ENCODE data around the gene SLC49A4. TPM values are rescaled to one million over a fixed set of nuclear protein-coding genes. Genes with fewer than 3 reads are reported as not detected.

The SLC49A4 gene
- total and polyA plus RNA-seq, 2 of the 8 experiments (the other 6 are each of a cell fraction or from before 2014, with no cell fraction given), result 9.5 to 10.2 TPM

- TF ChIP-seq CHD7 (IDR thresholded peaks at IDR 0.05; ENCODE audit: insufficient replicate concordance, low read length) (no peak), TAF1 (IDR thresholded peaks at IDR 0.05; ENCODE audit: low read depth, low read length) (no peak), CREB1 (IDR thresholded peaks at IDR 0.05) (no peak), CHD1 (IDR thresholded peaks at IDR 0.05; ENCODE audit: low read depth, low read length) (no peak), PHF8 (conservative IDR thresholded peaks at IDR 0.05; ENCODE audit: low read depth, low read length) (no peak)
Measured at GRCh38 chr3:122903171-122903570, 108.3 kb downstream of the SLC49A4 start (continued).

Measured in H1 (cell line).